ENCODE results near the gene APOBEC2.
A peak's percentile ranks its signal among the peaks of the same experiment; 100 is the strongest.

Gene APOBEC2

DNA sequence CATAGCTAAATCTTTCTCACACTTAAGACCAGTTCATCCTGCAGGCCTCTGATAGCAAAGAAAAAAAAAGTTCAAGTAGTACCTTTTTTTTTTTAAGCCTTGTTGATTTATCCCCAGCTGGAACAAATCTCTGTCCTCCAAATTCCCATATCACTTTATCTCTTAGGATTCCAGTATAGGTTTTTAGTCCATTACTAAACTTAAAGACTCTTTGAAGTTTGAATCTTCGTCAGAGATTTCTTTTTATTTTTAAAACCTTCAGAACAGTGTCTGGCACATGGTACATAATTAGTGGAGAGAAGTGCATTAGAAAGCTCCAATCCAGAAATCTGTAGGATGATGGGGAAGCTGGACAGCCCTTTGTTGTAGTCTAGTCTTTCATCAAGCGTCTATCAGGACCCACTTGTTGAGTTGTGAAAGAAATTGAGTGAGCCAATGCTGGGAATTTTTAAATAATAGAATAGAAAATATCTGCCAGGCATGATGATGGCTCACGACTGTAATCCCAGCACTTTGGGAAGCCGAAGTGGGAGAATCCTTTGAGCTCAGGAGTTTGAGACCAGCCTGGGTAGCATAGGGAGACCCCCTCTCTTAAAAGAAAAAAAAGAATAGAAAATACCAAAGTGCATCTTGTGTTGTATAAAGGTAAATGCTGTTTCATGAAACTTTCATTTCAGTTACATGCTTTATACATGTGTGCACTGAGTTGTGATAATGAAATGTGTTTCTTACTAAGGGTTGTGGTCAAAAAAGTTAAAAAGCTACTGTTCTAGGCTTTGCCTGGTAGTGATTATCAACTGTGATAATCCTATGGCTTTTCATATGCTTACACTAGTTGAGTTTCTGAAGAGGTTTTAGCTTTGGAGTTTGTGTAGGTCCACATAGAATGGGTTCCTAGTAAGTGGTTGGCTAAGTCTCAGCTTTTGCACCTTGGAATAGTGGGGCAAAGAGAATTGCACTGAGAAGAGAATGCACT lies 22.9 kb downstream of the APOBEC2 start:
- FAIRE-seq (no peak), DNase-seq (ENCODE audit: insufficient read length) (no peak)
- no peak for TF ChIP-seq POLR2AphosphoS5 (IDR thresholded peaks at IDR 0.05; ENCODE audit: low read depth, low read length)
- no peak for TF ChIP-seq TAF1 (IDR thresholded peaks at IDR 0.05; ENCODE audit: borderline replicate concordance, low read depth, low read length)
- TF ChIP-seq POLR2A (IDR thresholded peaks at IDR 0.05; ENCODE audit: low read depth, low read length): no peak

DNA sequence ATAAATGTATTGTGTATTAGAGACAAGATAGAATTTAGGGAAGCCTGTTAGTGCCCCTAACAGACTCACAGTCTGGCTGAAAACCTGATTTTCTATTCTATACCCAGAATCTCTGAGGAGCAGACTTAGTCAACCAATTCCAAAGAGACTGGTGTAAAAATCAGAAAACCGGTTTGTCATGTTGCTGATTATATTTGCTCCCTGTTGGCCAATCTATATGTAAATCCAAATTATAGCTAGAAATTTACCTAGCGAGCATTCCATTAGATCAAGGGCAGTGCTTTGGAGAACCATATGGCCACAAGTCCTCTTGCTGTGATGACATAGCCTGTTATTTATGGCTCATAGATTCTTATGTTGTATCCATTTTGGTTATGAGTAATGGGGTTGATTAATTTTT lies 24.5 kb downstream of the APOBEC2 start:
- no peak for DNase-seq (ENCODE audit: insufficient read length)
- FAIRE-seq: no peak
- TF ChIP-seq POLR2AphosphoS5 (IDR thresholded peaks at IDR 0.05; ENCODE audit: low read depth, low read length): no peak
- TF ChIP-seq POLR2A (IDR thresholded peaks at IDR 0.05; ENCODE audit: low read depth, low read length): no peak
- no peak for TF ChIP-seq TAF1 (IDR thresholded peaks at IDR 0.05; ENCODE audit: borderline replicate concordance, low read depth, low read length)

DNA sequence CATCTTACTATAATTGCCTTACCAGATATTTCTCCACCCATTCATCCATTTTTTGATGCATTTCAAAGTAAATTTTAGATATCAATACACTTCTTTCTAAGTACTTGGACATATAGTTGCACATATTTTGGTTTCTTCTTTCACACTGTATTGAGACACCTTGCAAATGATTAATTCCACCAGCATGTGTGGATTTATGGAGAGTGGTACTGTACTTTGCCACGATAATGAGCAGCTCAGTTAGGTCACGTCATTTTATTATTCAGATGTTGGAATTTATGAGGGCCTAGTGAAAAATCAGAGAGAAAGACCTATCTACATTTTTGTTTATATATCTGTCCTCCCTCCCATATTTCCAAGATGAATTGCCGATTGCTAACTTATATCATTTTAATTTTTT lies 25.1 kb downstream of the APOBEC2 start:
- TF ChIP-seq TAF1 (IDR thresholded peaks at IDR 0.05; ENCODE audit: borderline replicate concordance, low read depth, low read length): no peak
- TF ChIP-seq POLR2AphosphoS5 (IDR thresholded peaks at IDR 0.05; ENCODE audit: low read depth, low read length): no peak
- no peak for TF ChIP-seq POLR2A (IDR thresholded peaks at IDR 0.05; ENCODE audit: low read depth, low read length)
- FAIRE-seq (no peak), DNase-seq (ENCODE audit: insufficient read length) (no peak)

DNA sequence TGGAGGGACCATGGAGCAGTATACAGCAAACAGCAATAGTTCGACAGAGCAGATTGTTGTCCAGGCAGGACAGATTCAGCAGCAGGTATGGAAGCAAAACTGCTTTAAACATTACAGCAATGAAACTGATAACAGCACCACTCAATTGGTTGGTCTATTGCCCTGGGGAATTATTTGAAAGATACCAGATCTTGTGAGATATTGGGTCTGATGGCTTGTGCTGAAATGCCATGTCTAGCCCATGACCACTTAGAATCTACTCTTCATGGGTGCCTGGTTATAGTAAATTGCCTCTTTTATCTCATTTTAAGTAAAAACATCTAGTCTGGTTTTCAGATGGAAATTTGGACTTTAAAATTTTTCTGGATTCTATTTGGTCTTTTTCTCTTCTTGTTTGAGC lies 26.1 kb downstream of the APOBEC2 start:
- TF ChIP-seq TAF1 (IDR thresholded peaks at IDR 0.05; ENCODE audit: borderline replicate concordance, low read depth, low read length) (no peak), POLR2AphosphoS5 (IDR thresholded peaks at IDR 0.05; ENCODE audit: low read depth, low read length) (no peak), POLR2A (IDR thresholded peaks at IDR 0.05; ENCODE audit: low read depth, low read length) (no peak)
- FAIRE-seq: peak; percentile 40

DNA sequence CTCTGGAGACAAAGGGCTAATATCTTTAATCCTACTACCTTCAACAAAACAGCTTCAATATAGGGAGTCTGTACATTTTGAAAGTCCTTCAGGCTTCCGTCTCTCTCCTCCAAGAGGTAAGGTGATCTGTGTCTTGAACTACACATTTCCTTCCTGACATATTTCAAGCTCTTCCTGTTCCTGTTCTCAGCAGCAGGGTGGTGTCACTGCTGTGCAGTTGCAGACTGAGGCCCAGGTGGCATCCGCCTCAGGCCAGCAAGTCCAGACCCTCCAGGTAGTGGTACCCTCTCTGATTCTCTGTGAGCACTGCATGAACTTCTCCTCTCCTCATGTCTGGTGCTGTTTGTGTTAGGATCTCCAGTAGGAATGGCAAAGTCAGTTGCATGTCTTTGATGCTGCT lies 27.6 kb downstream of the APOBEC2 start:
- TF ChIP-seq POLR2A (IDR thresholded peaks at IDR 0.05; ENCODE audit: low read depth, low read length) (no peak), POLR2AphosphoS5 (IDR thresholded peaks at IDR 0.05; ENCODE audit: low read depth, low read length) (no peak), TAF1 (IDR thresholded peaks at IDR 0.05; ENCODE audit: borderline replicate concordance, low read depth, low read length) (no peak)
- FAIRE-seq (no peak), DNase-seq (ENCODE audit: insufficient read length) (no peak)

More for the DNA sequence above, 26.1 kb downstream of the APOBEC2 start:
- no peak for DNase-seq (ENCODE audit: insufficient read length)

DNA sequence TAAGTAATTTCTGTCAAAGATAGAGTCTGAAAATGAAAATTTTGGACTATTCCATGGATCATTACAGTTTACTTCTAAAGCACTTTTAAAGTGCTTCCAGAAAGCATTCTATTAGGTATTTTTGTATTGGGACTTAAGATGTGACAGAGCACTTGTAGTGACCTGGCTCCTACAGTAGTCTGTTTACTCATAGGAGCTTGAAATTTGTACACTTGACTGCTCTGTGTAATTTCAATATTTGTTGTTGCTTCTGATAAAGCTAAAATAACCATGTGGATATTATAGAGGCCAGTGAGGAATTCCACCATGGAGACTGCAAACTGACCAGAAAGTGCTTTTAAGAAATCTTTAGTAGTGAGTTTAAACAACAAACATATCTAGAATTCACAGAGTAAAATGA lies 30.1 kb downstream of the APOBEC2 start:
- FAIRE-seq: no peak
- no peak for TF ChIP-seq TAF1 (IDR thresholded peaks at IDR 0.05; ENCODE audit: borderline replicate concordance, low read depth, low read length)
- TF ChIP-seq POLR2A (IDR thresholded peaks at IDR 0.05; ENCODE audit: low read depth, low read length): no peak
- no peak for TF ChIP-seq POLR2AphosphoS5 (IDR thresholded peaks at IDR 0.05; ENCODE audit: low read depth, low read length)
- no peak for DNase-seq (ENCODE audit: insufficient read length)

GRCh38 chr6:41085182-41085581 lies 32.2 kb downstream of the APOBEC2 start:
- no peak for TF ChIP-seq TAF1 (IDR thresholded peaks at IDR 0.05; ENCODE audit: borderline replicate concordance, low read depth, low read length)
- TF ChIP-seq POLR2A (IDR thresholded peaks at IDR 0.05; ENCODE audit: low read depth, low read length): no peak
- no peak for TF ChIP-seq POLR2AphosphoS5 (IDR thresholded peaks at IDR 0.05; ENCODE audit: low read depth, low read length)
- no peak for FAIRE-seq
- no peak for DNase-seq (ENCODE audit: insufficient read length)

- DNase-seq (ENCODE audit: insufficient read length) (no peak), FAIRE-seq (no peak)
- TF ChIP-seq POLR2A (IDR thresholded peaks at IDR 0.05; ENCODE audit: low read depth, low read length): no peak
Observed at GRCh38 chr6:41088451-41088850, 35.4 kb downstream of the APOBEC2 start.

DNA sequence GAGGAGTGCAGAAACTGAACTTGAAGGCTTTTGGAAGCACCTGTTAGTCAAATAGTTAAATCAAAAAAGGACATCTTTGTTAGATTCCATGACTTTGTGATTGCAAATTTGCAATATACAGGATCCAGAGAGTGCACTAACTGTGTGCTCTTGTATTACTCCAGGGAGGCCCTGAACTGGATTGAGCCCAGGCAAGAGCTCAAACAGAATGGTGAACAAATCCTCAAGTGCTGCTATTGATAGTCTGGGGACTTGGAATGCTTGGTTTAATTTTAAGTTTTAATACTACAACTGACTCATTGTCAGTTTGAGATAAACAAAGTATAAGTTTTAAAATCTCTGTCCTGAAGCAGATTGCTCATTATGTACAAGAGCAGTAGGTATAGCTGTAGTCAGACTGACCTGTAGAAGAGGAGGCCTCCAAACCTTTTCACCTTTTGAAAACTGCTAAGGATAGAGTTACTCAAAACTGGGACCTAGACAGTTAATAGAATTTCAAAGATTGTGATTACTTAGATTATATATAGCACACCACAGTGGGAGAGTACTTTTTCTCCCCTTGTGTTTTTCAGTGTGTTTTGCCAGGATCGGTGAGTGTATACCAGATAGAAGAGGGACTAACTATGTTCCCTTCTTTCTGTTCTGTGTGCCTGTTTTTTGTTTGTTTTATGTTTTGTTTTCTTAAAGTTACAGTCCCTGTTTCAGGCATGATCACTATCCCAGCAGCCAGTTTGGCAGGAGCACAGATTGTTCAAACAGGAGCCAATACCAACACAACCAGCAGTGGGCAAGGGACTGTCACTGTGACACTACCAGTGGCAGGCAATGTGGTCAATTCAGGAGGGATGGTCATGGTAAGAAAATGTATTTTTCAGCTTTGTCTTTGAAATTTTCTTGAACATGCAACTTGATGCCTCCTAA lies 38.1 kb downstream of the APOBEC2 start:
- TF ChIP-seq TAF1 (IDR thresholded peaks at IDR 0.05; ENCODE audit: borderline replicate concordance, low read depth, low read length) (no peak), POLR2AphosphoS5 (IDR thresholded peaks at IDR 0.05; ENCODE audit: low read depth, low read length) (no peak), POLR2A (IDR thresholded peaks at IDR 0.05; ENCODE audit: low read depth, low read length) (no peak)
- FAIRE-seq: no peak

GRCh38 chr6:41092421-41093140 lies 39.6 kb downstream of the APOBEC2 start:
- FAIRE-seq (no peak), DNase-seq (ENCODE audit: insufficient read length) (no peak)
- TF ChIP-seq POLR2AphosphoS5 (IDR thresholded peaks at IDR 0.05; ENCODE audit: low read depth, low read length) (no peak), POLR2A (IDR thresholded peaks at IDR 0.05; ENCODE audit: low read depth, low read length) (no peak), TAF1 (IDR thresholded peaks at IDR 0.05; ENCODE audit: borderline replicate concordance, low read depth, low read length) (no peak)

More for the DNA sequence above, 38.1 kb downstream of the APOBEC2 start:
- DNase-seq (ENCODE audit: insufficient read length): no peak

- FAIRE-seq (no peak), DNase-seq (ENCODE audit: insufficient read length) (no peak)
- no peak for TF ChIP-seq POLR2AphosphoS5 (IDR thresholded peaks at IDR 0.05; ENCODE audit: low read depth, low read length)
- no peak for TF ChIP-seq POLR2A (IDR thresholded peaks at IDR 0.05; ENCODE audit: low read depth, low read length)
- TF ChIP-seq TAF1 (IDR thresholded peaks at IDR 0.05; ENCODE audit: borderline replicate concordance, low read depth, low read length): no peak
Observed at GRCh38 chr6:41093729-41094128, 40.7 kb downstream of the APOBEC2 start.
